GM19467 (cell line): ENCODE data around the gene GPX3.

Experiments
- ATAC-seq: cut with Tn5 transposase; IDR thresholded peaks from one replicate; pipeline ENCODE4 v1.9.1; 2021; ENCODE audit warnings: mild to moderate bottlenecking, moderate library complexity; ENCODE audit not compliant: unreplicated experiment

Gene GPX3

DNA sequence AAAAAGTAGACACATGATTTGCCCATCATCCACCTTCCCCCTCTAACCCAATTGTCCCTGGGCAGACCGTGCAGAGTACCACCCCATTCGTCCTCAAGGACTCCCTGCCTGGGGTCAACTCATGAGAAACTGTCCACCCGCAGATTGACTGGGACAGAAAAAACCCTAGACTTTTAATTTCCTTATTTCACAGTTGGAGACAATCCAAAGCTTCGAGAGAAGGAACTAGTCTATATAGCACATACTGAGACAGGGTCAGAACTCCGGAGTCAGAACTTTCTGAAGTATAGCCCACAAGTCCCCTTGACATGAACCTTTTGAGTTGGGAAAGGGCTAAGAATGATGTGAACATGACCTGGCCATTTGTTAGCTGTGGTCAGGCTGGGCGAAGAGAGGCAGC is 7.5 kb upstream of the GPX3 start:
- ATAC-seq: no peak

DNA sequence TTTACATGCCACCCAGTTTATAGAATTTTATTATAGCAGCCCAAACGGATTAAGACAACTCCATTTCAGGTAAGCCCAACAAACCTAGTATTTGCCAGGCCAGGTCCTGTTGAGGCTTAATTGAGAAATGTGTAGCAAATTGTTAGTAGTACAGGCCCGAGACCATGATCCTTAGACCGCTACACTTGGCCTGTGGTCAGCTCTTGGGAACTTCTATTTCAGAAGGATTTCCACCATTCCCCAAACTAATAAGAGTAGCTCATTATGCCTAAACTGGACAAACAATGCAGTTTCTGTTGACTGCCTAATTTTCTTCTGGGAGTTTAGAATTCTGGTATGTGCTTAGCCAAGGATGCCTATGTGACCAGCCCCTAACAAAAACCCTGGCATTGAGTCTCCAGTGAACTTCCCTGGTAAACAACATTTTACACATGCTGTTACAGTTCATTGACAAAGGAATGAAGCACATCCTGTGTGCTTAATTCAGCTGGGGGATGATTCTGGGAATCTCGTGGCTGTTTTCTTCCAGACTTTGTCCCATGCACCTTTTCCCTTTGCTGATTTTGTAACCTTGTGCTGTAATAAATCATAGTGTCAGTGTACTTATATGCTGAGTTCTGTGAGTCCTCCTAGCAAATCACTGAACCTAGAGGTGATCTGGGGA is 5.6 kb upstream of the GPX3 start:
- no peak for ATAC-seq

DNA sequence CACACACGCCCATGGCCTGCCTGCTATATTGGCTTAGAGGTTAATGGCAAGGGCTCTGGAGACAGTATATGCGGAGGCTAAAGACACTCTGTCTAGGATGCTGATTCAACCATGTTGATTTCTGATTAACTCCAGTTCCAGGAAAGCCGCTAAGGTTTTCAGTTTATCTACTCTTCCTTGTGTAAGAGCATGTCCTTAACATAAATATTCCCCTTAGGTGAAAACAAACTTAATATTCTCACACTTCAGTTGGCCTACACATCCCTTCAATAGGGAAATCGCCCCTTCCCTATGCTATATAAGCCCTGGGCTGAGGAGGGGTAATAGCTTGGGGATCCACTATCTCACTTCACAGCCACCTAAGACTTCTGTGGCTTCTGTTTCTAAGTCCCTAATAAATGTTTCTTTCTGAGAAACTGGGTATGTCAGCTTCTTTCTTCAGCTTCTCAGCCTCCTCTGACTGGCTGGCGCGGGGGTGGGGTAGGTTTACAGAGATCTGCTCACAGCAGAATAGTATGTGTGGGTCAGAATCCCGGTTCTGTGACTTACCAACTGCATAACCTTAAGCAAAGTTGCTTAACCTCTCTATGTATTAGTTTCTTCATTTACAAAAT is 4.3 kb upstream of the GPX3 start:
- ATAC-seq: no peak

DNA sequence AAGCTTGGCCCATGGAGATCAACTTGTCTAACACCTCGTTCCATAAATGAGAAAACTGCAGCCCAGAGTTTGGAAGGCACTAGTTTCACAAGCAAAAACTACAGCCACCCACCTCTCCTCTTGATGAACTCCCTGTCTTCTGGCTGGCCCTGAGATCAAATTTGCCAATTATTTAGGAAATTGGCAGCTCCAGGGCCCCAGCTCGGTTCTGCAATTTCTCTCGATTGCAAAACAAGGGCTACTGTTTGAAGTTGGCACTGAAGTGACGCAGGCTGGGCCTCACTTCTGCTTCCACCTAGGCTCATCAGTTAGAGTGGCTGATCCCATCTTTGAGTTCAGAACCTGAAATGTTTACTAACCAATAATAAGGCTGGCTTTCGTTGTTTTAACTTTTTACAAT is 3.7 kb upstream of the GPX3 start:
- no peak for ATAC-seq

DNA sequence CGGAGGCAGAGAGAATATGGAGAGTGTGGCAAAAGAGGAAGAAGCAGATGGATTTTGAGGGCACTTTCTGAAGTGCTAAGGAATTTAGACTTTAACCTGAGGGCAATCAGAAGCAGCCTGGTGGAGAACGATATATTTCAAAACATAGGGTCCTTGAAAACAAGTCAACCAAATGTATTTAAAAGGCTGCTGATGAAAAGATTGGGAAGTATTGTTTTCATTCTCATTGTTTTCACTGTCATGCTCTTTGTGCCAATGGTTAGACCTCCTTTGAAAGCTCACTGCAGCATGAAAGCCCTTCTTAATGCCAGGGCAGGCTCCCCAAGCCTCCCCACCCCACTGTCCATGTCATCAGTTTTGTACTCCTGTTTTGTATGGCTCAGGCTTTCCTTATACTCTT is 2.5 kb upstream of the GPX3 start:
- no peak for ATAC-seq

DNA sequence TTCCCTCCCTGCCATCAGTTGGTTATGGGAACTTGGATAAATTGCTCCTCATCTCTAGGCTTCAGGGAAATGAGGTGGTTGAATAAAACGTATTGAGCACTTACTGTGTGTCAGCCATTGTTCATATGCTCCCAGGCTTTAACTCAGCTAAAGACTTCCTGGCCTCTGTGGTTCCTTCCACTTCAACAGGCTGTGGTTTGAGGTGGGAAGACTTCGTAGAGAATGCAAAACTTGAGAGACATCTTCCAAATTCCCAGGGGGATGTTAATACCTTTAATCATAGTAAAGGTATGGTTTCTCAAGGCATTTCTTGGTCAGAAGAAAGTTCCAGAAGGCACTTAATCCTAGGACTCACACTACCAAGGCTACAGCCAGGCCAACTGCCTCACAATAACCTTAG is 1.5 kb upstream of the GPX3 start:
- ATAC-seq: no peak

DNA sequence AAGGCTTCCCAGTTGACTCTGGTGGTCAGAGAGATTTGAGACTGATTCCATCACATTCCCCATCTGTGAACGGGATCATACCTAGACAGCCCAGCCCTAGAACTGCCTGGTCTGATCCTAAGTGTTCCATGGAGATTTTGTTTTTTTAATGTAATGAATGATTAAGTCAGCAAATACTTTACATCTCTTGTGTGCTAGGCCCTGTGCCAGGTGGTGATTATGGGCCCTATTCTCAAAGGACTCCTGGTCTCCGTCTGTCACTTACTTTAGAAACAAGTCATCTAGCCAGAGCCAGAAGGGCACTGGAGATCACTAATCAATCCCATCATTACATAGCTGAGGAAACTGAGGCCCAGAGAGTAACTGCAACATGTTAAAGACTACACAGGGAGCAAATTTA is 1.1 kb upstream of the GPX3 start:
- ATAC-seq: no peak

DNA sequence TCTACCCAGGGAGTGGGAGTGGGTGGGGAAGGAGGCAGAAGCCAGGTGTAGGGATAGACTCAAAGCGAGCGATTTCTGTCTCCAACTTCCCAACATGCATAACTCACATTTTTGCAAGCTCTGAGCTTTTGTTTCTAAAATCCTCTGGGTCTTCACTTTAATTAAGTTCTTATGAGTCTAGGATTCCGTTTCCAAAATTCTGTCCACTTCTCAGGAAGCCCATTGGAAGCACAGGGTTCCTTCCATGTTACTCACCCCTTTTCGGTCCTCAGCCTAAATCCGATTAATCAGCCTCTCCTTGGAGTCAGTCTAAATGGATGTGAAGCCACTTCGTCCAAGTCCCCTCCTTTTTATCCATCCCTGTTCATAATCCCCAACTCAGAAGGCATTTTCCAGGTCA is 1.4 kb downstream of the GPX3 start:
- no peak for ATAC-seq

DNA sequence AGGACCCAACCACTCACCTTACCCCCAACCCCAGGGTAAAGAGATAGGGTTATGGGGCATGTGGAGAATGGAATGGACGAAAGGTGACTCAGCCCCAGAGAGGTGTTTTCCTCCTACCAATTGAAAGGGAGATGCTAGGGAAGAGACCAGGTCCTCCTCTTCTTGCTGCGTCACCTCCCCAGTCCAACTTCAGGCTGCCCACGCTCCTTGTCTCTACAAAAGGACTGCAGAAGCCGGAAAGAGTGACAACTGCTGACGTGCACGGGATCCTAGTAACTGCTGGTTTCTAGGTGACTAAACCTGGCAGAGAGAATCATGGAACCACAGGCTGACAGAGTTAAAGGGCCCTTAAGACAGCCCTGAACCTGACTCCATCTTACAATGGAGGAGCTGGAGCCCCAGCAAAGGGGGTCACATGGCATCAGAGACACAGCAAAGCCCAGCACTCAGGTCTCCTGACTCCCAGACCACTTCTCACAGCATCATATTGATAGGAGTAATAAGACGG is 2.2 kb downstream of the GPX3 start:
- ATAC-seq: no peak

DNA sequence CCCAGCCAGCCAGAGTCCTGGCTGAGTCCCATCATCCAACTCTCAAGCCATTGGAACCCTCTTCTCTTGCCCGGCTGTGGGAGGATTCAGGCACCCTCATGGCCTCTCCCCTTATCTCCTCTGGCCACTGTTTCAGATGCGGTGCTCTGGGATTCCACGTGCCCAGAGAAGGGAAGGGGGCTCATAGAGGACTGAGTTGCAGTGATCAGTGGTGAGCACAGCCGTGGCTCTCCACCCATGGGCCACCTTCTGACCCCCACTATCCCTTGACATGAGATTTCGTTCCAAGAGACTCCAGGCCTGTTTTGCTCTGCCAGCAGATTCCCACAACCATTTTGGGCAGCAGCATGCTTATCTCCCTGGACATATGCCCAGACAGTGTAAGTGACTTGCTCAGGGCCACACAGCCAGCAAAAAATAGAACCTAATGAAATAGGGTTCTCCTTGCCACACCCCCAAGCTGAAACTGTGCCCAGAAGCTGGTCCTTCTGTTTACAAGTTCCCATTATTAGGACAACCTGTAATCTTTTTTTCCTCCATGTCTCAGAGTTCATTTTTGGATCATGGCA is 2.7 kb downstream of the GPX3 start:
- no peak for ATAC-seq

DNA sequence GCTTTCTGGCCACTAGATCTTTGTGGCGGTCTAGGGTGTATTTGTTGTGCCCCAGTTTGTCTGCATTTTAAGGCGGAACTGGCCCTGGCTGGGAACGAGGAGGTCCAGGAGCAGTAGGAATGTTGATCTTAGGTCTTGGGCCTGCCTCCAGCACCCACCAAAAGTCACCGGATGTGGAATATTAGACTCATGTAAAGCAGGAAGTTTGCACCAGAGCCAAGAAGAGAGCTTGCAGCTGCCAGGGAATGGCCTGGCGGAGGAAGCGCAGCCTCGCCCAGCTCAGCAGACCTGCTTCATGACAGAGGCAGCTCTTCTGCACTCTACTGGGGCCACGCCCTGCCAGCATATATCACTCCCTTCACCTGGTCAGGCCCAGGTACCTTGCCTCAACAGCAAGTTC is 3.3 kb downstream of the GPX3 start:
- no peak for ATAC-seq

DNA sequence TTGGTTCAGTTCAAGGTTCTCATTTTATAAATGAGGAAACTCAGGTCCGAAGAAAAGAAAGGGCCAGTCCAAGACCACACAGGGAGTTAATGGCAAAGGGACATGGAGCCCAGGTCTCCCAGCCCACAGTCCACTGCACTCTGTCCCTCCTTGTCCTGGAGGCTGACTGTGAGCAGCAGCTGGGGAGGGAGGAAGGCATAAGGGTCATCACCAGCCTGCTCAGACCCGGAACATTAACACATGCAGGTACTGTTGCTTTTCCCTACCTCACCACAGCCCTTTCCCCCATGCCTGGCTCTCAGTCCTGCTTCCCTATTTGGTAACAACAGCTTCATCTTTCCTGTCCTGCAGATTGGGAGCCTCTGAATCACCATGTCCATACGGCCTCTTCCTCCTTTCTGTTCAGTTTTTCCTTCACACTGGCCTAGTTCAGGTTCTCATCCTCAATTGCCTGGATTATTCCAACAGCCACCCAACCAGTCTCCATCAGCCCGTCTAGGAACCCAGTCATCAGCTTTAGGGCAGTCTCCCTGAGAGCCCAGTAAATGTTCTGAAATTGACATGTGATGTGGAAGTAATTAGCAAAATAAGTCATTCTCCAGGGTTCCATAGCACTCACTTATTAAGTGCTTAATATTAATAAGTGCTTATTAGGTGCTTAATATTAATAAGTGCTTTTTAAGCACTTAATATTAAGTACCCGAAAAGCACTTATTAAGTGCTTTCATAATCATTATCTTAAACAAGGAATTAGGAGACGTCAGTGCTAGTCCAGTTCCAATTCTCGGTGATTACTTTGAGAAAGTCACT is 4.3 kb downstream of the GPX3 start:
- ATAC-seq: no peak

DNA sequence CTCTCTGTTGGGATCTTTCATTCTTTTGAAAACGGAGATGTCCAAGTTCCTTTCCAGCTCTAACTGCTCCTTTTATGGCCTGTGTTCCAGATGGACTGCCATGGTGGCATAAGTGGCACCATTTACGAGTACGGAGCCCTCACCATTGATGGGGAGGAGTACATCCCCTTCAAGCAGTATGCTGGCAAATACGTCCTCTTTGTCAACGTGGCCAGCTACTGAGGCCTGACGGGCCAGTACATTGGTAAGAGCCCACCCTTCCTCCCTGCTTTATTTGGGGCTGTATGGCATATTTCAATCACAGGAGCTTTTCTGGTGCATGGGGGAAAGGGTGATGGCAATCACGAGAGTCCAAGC is 4.8 kb downstream of the GPX3 start:
- ATAC-seq: no peak

DNA sequence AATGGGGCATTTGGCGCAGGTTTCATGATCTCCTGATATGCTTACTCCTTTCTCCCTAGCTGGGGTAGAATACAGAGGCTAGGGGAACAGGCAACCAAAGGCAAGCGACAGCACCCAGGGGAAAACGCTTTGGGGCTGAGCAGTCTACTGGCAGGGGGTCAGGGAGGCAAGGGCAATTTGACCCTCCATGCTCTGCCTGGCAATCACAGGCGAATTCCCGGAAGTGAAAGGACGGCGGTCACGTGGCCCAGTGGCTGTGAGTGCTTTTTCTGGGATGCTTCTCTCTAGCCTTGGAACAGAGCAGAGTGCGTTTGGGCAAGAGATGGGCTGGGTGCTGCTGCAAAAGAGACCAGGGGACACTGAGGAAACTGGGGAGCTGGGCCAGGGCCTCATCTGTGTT is 5.7 kb downstream of the GPX3 start:
- ATAC-seq: no peak

DNA sequence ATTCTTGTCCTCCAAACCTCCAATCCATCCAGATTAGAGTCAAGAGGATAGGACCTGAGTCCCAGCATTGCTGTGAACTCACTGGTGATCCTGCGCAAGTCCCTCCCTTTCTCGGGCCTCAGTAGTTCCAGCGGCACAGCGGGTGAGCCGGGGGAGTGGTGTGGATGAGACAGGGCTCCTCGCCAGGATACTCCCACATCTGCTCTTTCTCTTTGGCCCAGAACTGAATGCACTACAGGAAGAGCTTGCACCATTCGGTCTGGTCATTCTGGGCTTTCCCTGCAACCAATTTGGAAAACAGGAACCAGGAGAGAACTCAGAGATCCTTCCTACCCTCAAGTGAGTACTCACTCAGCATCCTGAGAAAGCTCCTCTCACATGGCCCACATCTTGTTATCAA is 6.3 kb downstream of the GPX3 start:
- no peak for ATAC-seq

DNA sequence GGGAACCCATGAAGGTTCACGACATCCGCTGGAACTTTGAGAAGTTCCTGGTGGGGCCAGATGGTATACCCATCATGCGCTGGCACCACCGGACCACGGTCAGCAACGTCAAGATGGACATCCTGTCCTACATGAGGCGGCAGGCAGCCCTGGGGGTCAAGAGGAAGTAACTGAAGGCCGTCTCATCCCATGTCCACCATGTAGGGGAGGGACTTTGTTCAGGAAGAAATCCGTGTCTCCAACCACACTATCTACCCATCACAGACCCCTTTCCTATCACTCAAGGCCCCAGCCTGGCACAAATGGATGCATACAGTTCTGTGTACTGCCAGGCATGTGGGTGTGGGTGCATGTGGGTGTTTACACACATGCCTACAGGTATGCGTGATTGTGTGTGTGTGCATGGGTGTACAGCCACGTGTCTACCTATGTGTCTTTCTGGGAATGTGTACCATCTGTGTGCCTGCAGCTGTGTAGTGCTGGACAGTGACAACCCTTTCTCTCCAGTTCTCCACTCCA is 7.6 kb downstream of the GPX3 start:
- ATAC-seq: no peak

DNA sequence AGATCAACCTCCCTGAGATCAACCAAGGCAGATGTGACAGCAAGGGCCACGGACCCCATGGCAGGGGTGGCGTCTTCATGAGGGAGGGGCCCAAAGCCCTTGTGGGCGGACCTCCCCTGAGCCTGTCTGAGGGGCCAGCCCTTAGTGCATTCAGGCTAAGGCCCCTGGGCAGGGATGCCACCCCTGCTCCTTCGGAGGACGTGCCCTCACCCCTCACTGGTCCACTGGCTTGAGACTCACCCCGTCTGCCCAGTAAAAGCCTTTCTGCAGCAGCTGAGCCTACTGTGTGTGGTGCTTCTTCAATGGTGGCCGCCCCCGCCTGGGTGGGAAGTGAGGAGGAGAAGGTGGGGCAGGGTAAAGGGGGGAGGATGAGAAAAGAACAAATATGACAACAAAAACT is 8.3 kb downstream of the GPX3 start:
- no peak for ATAC-seq

DNA sequence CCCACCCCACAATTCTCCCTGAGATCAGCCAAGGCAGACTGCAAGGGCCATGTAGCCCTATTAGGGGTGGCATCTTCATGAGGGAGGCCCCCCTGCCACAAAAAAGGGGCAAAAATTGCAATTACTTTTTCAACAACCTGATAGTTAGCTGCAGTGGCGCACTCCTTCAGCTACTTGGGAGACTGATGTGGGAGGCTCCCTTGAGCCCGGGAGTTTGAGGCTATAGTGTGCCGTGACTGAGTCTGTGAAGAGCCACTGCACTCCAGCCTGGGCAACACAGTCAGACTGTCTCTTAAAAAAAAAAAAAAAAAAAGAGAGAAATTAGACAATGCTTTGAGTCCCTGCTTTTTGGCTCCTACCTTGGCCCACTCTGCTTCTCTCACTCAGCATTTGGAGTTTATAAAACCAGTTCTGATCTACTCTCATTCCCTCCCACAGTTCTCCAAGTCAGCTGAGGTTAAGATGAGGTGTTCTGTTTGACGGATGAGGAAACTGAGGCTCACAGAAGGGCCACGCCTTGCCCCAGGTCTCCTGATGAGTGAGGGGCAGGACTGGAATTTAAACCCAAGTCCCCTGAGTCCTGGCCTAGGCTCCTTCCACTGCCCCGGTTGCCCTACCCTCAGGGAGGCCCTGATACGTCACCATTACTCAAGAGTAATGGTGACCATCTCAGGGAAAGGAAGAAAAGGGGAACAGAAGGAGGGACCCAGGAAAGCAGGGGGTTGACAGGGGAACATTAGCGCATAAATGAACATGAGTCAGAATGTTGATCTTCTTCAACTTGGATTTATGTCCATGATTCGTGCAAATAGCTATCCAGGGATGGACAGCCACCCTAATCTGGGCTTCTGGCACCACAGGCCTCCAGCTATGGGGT is 9.0 kb downstream of the GPX3 start:
- no peak for ATAC-seq

DNA sequence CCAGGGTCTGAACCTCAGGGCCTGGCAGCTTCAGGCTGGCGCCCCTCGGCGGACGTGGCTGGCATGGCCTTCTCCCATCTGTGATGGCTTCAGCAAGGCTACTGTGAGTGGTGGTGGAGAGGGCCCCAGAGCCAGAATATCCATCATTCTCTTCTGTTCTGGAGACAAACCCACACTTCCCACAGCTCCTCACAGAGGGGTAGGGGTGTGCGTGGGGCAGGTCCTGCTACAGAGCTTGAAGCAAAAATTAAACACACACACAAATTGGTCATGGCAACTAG is 9.6 kb downstream of the GPX3 start:
- ATAC-seq: no peak

DNA sequence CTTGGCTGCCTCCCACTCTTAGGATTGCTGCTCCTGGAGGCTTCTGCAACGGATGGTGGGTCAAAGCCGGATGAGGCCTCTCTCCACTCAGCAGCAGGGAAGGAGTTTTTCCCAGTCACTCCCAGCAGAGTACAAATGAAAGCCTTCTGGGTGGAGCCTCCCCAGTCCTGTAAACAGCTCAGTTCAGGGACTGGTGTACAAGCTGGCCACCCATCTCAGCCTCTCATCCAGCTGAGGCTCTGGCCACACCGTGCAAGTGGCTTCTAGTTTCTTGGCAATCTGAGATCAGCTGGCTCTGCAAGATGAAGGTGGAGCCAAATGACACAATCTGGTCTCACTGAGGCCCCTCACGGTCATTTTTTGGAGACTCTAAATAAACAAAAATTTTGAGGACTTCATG is 10.0 kb downstream of the GPX3 start:
- no peak for ATAC-seq

DNA sequence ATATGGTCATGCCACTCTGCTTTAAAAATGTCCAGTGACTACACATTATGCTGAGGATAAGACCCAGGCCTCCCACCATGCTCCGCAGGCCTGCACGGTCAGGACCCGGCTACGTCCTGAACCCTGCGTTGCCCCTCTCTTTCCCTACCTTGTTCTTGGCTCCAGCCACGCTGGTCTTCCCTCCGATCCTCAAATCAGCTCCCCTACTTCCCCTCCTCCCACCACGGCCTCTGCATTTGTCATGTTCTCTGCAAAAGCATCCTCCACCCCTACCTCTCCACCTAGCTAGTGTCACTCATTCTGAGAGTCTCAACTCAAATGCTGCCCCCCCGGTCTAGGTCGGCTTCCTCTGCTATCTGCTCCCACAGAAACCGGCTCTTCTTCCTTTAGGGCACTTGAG is 11.2 kb downstream of the GPX3 start:
- ATAC-seq: no peak
